Measurements from ENCODE around the gene ELOVL5.

ELOVL5 gene

DNA sequence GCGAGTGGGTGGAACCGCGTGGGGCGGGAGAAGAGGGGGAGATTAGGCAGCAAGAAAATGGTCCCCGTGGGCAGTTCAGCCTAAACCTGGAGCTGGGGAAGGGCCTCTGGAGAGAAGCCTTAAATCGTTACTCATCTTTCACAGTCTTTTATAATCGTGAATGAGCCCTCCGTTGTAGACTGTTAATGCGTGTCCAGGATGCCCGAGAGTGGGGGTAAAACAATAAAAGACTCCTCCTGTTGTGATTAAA lies 11.0 kb upstream of the ELOVL5 start:
- Histone ChIP-seq H3K27ac (replicated peaks) (peak overlapping the region; percentile 72), H3K4me3 (replicated peaks; ENCODE audit: insufficient read depth, low read length) (peak overlapping the region; percentile 59), H3K27me3 (ENCODE audit: insufficient read depth, poor library complexity, severe bottlenecking) (no peaks in the 10 kb centered on the region)
- no peak for TF ChIP-seq POLR2AphosphoS5 (IDR thresholded peaks at IDR 0.05; ENCODE audit: low read depth)
- TF ChIP-seq, protein P1, sequence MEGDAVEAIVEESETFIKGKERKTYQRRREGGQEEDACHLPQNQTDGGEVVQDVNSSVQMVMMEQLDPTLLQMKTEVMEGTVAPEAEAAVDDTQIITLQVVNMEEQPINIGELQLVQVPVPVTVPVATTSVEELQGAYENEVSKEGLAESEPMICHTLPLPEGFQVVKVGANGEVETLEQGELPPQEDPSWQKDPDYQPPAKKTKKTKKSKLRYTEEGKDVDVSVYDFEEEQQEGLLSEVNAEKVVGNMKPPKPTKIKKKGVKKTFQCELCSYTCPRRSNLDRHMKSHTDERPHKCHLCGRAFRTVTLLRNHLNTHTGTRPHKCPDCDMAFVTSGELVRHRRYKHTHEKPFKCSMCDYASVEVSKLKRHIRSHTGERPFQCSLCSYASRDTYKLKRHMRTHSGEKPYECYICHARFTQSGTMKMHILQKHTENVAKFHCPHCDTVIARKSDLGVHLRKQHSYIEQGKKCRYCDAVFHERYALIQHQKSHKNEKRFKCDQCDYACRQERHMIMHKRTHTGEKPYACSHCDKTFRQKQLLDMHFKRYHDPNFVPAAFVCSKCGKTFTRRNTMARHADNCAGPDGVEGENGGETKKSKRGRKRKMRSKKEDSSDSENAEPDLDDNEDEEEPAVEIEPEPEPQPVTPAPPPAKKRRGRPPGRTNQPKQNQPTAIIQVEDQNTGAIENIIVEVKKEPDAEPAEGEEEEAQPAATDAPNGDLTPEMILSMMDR (IDR thresholded peaks at IDR 0.05; ENCODE audit: insufficient read depth, low read length) = no peak
- TF ChIP-seq SPI1 (IDR thresholded peaks at IDR 0.05; ENCODE audit: borderline replicate concordance, low read depth) = no peak
- TF ChIP-seq, protein P2, sequence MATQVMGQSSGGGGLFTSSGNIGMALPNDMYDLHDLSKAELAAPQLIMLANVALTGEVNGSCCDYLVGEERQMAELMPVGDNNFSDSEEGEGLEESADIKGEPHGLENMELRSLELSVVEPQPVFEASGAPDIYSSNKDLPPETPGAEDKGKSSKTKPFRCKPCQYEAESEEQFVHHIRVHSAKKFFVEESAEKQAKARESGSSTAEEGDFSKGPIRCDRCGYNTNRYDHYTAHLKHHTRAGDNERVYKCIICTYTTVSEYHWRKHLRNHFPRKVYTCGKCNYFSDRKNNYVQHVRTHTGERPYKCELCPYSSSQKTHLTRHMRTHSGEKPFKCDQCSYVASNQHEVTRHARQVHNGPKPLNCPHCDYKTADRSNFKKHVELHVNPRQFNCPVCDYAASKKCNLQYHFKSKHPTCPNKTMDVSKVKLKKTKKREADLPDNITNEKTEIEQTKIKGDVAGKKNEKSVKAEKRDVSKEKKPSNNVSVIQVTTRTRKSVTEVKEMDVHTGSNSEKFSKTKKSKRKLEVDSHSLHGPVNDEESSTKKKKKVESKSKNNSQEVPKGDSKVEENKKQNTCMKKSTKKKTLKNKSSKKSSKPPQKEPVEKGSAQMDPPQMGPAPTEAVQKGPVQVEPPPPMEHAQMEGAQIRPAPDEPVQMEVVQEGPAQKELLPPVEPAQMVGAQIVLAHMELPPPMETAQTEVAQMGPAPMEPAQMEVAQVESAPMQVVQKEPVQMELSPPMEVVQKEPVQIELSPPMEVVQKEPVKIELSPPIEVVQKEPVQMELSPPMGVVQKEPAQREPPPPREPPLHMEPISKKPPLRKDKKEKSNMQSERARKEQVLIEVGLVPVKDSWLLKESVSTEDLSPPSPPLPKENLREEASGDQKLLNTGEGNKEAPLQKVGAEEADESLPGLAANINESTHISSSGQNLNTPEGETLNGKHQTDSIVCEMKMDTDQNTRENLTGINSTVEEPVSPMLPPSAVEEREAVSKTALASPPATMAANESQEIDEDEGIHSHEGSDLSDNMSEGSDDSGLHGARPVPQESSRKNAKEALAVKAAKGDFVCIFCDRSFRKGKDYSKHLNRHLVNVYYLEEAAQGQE (IDR thresholded peaks at IDR 0.05; ENCODE audit: insufficient replicate concordance, low read depth) = no peak
- no peak for TF ChIP-seq GABPA (IDR thresholded peaks at IDR 0.05; ENCODE audit: low read depth)
- DNase-seq (ENCODE audit: low read depth in 1 of 2, low spot score in 1 of 2) = no peak

DNA sequence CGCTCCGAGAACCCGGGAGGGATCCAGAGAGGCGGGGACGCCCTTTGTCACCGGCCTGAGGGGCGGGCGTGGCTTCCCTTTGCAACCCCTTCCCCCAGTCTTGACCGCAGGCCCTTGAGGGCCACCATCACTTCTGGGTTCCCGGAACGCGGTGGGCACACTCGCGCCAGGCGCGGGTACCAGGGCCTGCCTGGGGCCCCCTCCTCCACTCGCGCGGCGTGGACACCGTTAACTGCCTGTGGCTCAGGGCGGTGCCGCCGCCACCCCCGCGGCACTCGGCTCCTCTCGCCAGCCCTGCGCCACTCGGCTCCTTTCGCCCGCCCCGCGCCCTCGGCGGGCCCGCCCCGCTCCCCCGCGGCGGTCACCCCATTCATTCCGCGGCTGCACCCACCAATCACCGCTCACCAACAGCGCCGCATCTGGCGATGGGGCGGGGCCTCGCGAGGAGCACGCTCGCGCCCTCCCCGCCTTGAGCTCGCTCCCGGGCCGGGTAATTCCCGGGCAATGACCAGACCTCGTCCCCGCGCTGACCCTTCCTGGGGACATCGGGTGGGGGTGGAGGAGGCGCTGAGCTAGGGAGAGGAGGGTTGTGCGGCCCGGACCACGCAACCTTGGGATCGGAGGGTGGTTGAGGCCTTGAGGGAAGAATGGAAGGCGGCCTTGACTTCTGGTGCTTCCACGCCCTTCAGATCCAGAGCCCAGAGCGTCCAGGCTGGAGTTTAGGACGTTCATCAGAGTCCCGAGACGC lies 10.5 kb upstream of the ELOVL5 start:
- DNase-seq (ENCODE audit: low read depth in 1 of 2, low spot score in 1 of 2) = peak; percentile 67 to 86
- peak overlapping the region; percentile 72 for H3K27ac ChIP-seq (replicated peaks)
- peak overlapping the region; percentile 59 for H3K4me3 ChIP-seq (replicated peaks; ENCODE audit: insufficient read depth, low read length)
- no peaks in the 10 kb centered on the region for H3K27me3 ChIP-seq (ENCODE audit: insufficient read depth, poor library complexity, severe bottlenecking)
- TF ChIP-seq, protein P2 (IDR thresholded peaks at IDR 0.05; ENCODE audit: insufficient replicate concordance, low read depth) = peak; percentile 13
- no peak for TF ChIP-seq GABPA (IDR thresholded peaks at IDR 0.05; ENCODE audit: low read depth)
- TF ChIP-seq POLR2AphosphoS5 (IDR thresholded peaks at IDR 0.05; ENCODE audit: low read depth) = peak; percentile 36; the same call in 1 of the 2 replicates

DNA sequence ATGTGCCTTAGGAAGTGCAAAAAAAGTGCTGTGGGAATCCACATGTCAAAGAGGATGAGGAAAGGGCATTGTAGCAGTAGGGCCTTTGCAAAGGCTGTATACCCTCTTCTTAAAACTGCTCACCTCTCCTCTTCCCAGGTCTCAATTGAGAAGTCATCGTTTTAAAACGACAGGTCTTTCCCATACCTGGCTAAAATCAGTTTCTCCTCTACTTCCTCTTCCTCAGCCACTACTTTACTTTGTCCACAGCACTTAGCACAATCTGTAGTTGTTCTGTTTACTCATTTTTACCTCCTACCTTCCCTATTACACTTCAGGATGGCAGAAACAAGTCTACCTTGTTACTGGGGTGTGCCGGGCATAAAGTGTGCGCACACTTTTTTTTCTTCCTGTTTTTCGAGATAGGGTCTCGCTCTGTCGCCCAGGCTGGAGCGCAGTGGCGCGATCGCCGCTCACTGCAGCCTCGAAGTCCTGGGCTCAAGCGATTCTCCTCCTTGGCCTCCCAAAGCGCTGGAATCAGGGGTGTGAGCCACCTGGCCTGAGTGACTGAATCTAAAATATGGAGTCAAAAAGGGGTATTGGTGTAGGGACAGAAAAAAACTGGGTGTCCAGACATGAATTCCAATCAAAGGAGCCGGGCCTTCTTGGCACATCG lies 9.8 kb upstream of the ELOVL5 start:
- Histone ChIP-seq H3K27me3 (ENCODE audit: insufficient read depth, poor library complexity, severe bottlenecking) (no peaks in the 10 kb centered on the region), H3K27ac (replicated peaks) (peak overlapping the region; percentile 72), H3K4me3 (replicated peaks; ENCODE audit: insufficient read depth, low read length) (peak overlapping the region; percentile 59)
- TF ChIP-seq, protein P1 (IDR thresholded peaks at IDR 0.05; ENCODE audit: insufficient read depth, low read length) = no peak
- TF ChIP-seq GABPA (IDR thresholded peaks at IDR 0.05; ENCODE audit: low read depth) (no peak), SPI1 (IDR thresholded peaks at IDR 0.05; ENCODE audit: borderline replicate concordance, low read depth) (no peak), POLR2AphosphoS5 (IDR thresholded peaks at IDR 0.05; ENCODE audit: low read depth) (no peak)
- TF ChIP-seq, protein P2 (IDR thresholded peaks at IDR 0.05; ENCODE audit: insufficient replicate concordance, low read depth) = no peak
- peak in 1 of 2 experiments; percentile 33 for DNase-seq (ENCODE audit: low read depth in 1 of 2, low spot score in 1 of 2)
